T-helper 1 cell treated with Interleukin-12 subunit alpha and Interleukin-12 subunit beta and Interleukin-4 antibody, amounts not matched to agents 30 μg/mL and 1 μg/mL, for 36 hours (primary cell): ENCODE measurements around the gene LRRC72.
"Not testable (repeated sequence)": the region's sequence is repeated elsewhere in the genome, so short reads cannot be mapped to it uniquely, and the experiment has no call there.

ENCODE experiments used
- H3K27ac Mint-ChIP-seq: one replicate; pipeline ENCODE4 v1.8.0; 2021; ENCODE audit warnings: mild to moderate bottlenecking, mixed read lengths
- H3K27me3 Mint-ChIP-seq: one replicate; pipeline ENCODE4 v1.8.0; 2021; ENCODE audit warnings: low read depth, mixed read lengths
- H3K36me3 Mint-ChIP-seq: one replicate; pipeline ENCODE4 v1.8.0; 2021; ENCODE audit warnings: low read depth, mixed read lengths
- H3K4me1 Mint-ChIP-seq: one replicate; pipeline ENCODE4 v1.8.0; 2021; ENCODE audit warnings: low read depth, mixed read lengths
- H3K4me3 Mint-ChIP-seq: one replicate; pipeline ENCODE4 v1.8.0; 2021; ENCODE audit warnings: mild to moderate bottlenecking, moderate library complexity, mixed read lengths
- H3K9me3 Mint-ChIP-seq: one replicate; pipeline ENCODE4 v1.8.0; 2021; ENCODE audit warnings: mixed read lengths

LRRC72 gene

DNA sequence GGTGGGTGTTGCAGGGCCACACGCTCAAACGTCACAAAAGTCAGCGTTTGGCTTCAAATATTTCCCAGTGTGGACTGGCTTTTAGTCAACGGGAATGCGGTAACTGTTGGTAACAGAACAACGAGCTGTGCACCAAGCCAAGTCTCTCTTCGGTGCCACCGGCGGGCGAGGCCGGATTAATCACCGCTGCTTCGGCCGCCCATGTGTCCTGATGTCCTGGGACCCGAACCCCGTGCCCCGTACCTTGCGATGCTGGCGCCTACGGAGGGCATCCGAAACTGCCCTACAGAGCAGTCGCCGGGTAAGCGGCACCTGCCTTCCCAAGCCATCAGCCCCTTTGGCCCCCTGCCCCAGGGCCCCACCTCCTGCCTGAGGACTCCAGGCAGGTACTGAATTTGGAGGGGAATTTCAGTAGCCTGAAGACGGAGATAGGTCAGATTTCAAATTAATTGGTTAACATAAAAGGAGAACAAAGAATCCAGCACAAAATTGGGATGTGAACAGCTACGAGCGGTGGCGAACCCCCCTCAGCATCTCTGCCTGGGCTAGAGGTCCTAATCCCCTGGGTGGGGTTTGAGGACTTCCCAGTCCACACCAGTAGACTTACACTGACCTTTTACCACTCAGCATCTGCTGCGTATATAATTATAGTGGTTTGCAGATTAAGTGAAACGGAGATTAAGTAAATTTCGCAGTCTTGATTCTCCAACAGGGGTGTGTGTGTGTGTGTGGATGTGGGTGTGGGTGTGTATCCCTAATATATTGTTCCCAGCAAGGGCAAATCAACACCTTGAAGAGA, at the start of gene LRRC72:
LRRC72 (plus strand) TSS at position 84 of the 799 bp plus-strand sequence; CDS start at position 212, 128 bp downstream.
- H3K4me3 Mint-ChIP-seq = no peak within 1 kb of the TSS
- H3K4me1 Mint-ChIP-seq = no peaks in the 10 kb centered on the region
- no peaks in the 10 kb centered on the region for H3K9me3 Mint-ChIP-seq
- no peak within 1 kb of the TSS for H3K27ac Mint-ChIP-seq
- H3K36me3 Mint-ChIP-seq = no peaks in the 10 kb centered on the region
- peaks cover 4% of the 10 kb centered on the region for H3K27me3 Mint-ChIP-seq

DNA sequence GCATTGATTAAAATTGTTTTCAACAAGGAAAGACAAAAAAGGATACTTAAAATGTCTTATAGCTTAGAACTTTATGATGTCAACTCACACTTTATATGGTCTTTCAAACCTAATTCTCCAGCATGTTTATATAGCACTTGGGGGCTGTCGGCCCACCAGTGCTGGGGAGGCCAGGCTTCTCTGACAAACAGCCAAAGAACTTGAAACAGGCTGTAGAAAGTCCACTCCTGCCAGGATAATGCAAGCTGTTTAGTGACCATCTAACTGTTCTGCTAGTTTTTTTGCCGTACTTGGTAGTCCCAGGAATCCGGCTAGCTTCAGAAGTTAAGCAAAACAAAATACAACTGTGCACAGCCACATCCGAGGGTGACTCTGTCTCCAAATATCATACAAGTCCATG, 47.5 kb upstream of the LRRC72 start:
- H3K27ac Mint-ChIP-seq = no peak overlapping the region
- no peaks in the 10 kb centered on the region for H3K9me3 Mint-ChIP-seq
- no peaks in the 10 kb centered on the region for H3K36me3 Mint-ChIP-seq
- H3K27me3 Mint-ChIP-seq = no peaks in the 10 kb centered on the region
- no peak overlapping the region for H3K4me3 Mint-ChIP-seq
- H3K4me1 Mint-ChIP-seq = no peaks in the 10 kb centered on the region

DNA sequence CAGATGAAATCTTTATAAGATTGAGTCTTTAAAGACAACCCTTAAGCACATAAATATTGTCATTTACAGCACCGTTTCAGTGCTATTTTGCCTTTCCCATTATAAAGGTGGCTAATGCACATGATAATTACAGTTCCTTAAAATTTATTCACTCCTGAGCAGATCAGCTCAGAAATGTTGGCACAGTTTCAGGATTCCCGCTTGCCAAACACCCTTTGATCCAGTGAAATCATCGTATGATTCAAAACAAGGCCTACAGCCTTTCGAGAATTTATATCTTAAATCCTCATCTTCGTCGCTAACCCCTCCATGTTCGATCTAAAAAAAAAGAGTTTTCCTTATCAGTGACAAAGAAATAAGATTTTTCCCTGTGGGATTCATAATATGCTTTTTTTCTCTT, 47.0 kb upstream of the LRRC72 start:
- no peaks in the 10 kb centered on the region for H3K4me1 Mint-ChIP-seq
- no peaks in the 10 kb centered on the region for H3K27me3 Mint-ChIP-seq
- H3K27ac Mint-ChIP-seq = no peak overlapping the region
- no peaks in the 10 kb centered on the region for H3K9me3 Mint-ChIP-seq
- H3K4me3 Mint-ChIP-seq = no peak overlapping the region
- H3K36me3 Mint-ChIP-seq = no peaks in the 10 kb centered on the region

DNA sequence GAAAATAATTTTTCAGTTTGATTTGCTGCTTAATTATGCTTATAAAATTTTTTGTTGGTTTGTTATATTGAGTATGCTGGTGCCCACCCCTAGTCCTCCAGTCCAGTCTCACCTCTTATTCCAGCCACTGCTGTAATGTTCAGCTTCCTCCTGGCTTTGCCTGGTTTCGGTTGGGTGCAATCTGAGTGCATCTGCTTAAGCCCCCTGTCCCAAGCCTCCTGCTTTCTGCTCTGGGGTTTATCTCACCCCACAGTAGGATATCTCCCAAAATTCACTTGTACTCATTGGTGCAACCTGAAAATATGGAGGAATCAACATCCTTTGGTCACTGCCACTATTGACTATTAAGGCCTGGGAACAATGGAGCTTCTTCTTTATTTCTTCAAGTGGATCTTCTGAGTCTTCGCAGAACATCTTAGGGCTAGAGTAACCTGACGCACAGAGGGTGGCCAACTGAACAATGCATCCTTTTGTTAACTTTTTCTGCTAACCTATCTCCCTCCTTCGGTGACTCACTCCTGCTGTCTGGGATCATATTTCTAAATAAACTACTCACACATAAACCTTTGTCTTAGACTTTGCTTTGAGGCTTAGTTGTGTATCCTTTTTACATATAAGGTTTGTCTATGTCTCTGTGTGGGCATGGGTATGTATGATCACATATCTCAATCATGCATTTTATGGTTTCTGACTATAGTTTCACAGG, 42.0 kb upstream of the LRRC72 start:
- no peaks in the 10 kb centered on the region for H3K9me3 Mint-ChIP-seq
- no peaks in the 10 kb centered on the region for H3K27me3 Mint-ChIP-seq
- H3K4me1 Mint-ChIP-seq = no peaks in the 10 kb centered on the region
- H3K4me3 Mint-ChIP-seq = no peak overlapping the region
- no peaks in the 10 kb centered on the region for H3K36me3 Mint-ChIP-seq
- H3K27ac Mint-ChIP-seq = no peak overlapping the region

DNA sequence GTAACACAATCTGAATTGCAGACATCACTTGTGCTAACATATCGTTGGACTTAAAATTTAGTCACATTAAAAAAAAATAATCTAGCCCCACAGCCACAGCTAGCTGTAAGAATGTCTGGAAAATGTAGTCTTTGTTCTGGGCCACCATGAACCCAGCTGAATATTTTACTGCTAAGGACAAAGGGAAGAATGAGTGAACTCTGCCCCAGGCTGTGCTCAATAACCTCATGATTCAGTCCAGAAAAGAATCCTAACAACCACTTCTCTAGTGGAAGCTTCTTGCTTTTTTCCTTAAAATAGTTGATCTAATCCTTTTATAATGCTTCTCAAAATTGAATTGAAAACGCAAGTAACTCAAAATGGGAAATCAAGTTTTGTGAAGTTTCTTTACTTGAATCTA, 35.5 kb upstream of the LRRC72 start:
- H3K4me1 Mint-ChIP-seq = peaks cover 2% of the 10 kb centered on the region
- no peak overlapping the region for H3K27ac Mint-ChIP-seq
- H3K4me3 Mint-ChIP-seq = no peak overlapping the region
- no peaks in the 10 kb centered on the region for H3K36me3 Mint-ChIP-seq
- H3K27me3 Mint-ChIP-seq = no peaks in the 10 kb centered on the region
- no peaks in the 10 kb centered on the region for H3K9me3 Mint-ChIP-seq

DNA sequence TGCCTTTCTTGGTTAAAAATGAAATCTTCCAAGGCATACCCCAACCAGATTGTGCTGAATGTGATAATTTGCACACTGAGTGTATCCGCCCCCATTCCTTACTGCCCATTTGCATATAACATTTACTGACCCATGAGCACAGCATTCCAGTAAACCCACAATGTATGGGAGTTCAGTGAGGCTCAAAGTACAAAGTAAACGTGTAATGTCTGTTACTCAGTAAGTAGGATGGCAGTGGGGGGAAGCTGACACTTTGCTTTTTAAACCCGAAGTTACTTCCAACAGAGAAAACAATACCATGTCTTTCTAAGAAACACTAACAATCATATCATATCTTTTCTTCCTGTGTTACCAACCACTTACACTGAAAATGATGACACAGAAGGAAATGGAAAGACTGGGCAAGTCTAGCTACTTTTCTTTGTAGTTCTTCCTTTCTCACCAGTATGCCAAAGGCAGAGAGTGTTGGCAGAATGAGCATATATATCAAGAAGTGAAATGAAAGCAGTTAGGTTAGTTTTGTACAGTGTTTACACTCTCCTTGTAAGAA, 34.0 kb upstream of the LRRC72 start:
- H3K36me3 Mint-ChIP-seq = no peaks in the 10 kb centered on the region
- peaks cover 2% of the 10 kb centered on the region for H3K4me1 Mint-ChIP-seq
- H3K9me3 Mint-ChIP-seq = no peaks in the 10 kb centered on the region
- H3K4me3 Mint-ChIP-seq = no peak overlapping the region
- H3K27ac Mint-ChIP-seq = no peak overlapping the region
- H3K27me3 Mint-ChIP-seq = no peaks in the 10 kb centered on the region

DNA sequence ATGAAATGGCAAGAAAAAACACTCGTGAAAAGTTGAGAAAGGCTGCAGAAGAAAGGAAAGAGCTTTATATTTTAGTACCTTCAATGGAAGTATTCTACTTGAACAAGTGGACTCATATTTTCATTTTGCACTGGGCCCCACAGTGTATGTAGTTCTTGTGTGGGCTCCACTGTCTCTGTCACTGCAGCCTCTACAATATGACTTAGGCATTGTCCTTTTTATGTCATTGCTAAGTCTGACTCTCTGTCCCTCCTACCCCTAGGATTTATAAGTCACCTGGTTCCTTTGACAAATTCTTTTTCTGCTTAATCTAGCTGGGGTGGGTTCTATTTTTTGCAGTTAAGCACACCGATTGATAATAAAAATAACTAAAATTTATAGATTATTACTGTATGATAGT, 33.4 kb upstream of the LRRC72 start:
- H3K27me3 Mint-ChIP-seq = no peaks in the 10 kb centered on the region
- no peaks in the 10 kb centered on the region for H3K36me3 Mint-ChIP-seq
- H3K9me3 Mint-ChIP-seq = no peaks in the 10 kb centered on the region
- H3K4me3 Mint-ChIP-seq = no peak overlapping the region
- peaks cover 2% of the 10 kb centered on the region for H3K4me1 Mint-ChIP-seq
- H3K27ac Mint-ChIP-seq = no peak overlapping the region

DNA sequence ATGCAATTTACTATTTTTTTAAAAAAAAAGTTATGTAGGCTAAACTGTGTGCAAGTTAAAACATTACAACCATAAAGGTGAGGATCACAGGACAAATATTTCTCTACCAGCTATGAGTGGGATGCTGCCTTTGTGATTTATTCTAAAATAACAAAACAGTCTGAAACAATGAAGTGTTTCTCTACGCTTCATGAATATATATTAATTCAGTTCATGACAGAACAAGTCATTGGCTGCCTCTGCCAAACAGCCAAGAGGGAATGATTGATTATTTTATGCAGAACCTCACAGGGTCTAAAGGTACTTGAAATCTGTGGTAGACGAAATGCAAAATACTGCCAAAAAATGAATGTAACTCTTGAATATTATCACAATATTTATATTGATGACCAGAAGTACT, 32.1 kb upstream of the LRRC72 start:
- Mint-ChIP-seq H3K27ac (no peak overlapping the region), H3K4me1 (peaks cover 2% of the 10 kb centered on the region), H3K9me3 (no peaks in the 10 kb centered on the region), H3K27me3 (no peaks in the 10 kb centered on the region), H3K36me3 (no peaks in the 10 kb centered on the region), H3K4me3 (no peak overlapping the region)

DNA sequence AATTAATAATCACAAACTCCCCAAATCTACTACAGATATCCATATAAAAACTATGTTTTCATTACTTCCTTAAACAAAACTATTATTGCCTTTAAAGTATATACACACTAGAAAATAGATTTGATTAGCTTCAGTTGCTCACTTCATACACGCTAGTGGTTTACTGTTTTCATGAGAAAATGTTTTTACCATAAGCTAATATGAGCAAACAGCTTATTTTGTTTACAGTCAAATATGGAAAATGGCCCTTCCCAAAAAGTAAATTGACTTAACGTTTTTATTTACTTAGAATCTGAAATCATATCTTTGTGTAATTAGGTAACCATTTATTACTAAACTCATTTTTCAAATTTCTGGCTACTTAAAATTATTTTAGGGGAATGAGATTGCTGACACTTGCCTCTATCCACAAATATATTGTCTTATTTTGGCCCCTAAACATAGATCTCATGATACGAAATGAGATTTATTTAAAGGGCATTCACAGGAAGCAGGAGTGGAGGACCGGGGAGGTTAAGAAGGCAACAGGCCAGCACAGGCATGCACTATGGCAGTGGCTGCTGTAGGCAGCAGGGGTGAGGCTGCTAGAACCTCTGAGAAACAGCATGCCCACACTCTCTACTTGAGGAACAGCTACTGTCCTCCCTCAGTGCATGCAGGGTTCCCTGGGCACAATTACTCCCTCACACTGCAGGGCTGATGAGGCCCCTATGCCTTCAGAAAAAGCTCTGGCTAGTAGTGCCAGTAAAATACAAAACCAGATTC, 31.5 kb upstream of the LRRC72 start:
- Mint-ChIP-seq H3K36me3 (no peaks in the 10 kb centered on the region), H3K9me3 (no peaks in the 10 kb centered on the region), H3K4me1 (peaks cover 2% of the 10 kb centered on the region), H3K27ac (no peak overlapping the region), H3K4me3 (no peak overlapping the region), H3K27me3 (no peaks in the 10 kb centered on the region)

DNA sequence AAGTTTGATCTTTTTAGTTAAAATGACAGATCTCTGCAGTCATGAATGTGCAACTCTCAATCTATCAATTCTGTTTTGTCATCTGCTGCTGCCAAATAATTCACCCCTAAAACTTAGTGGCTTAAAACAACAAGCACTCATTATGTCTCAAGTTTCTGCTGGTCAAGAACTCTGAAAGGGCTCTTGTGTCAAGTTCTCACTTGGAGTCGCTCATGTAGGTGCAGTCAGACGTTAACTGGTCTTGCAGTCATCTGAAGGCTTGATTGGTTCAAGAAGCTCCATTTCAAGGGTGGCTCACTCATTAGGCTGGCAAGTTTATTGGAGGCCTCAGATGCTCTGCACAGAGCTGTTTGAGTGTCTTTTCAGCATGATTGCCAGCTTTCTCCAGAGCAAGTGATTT, 28.5 kb upstream of the LRRC72 start:
- no peaks in the 10 kb centered on the region for H3K9me3 Mint-ChIP-seq
- no peaks in the 10 kb centered on the region for H3K27me3 Mint-ChIP-seq
- no peaks in the 10 kb centered on the region for H3K36me3 Mint-ChIP-seq
- H3K27ac Mint-ChIP-seq = no peak overlapping the region
- no peak overlapping the region for H3K4me3 Mint-ChIP-seq
- H3K4me1 Mint-ChIP-seq = no peaks in the 10 kb centered on the region

DNA sequence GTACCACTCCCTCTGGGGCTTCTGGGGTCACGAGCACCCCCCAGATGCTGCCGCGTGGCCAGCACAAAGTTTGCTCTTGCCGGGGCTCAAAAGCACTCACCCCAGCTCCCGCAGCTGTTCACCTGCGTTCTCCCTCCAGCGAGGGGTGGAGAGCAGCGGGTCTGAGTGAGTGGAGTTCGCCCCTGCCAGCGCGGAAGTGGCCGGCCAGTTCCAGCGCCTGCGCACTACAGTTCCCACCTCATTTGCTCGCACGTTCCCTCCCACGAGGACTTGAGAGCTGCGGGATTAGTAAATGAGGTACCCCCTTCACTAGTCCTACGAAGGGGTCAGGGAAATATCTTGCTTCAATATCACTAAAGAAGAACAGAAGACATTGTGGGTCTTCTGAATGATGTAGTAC, 24.3 kb upstream of the LRRC72 start:
- Mint-ChIP-seq H3K27me3 (peaks cover 5% of the 10 kb centered on the region), H3K36me3 (no peaks in the 10 kb centered on the region), H3K9me3 (no peaks in the 10 kb centered on the region), H3K4me1 (no peaks in the 10 kb centered on the region), H3K4me3 (no peak overlapping the region), H3K27ac (no peak overlapping the region)

DNA sequence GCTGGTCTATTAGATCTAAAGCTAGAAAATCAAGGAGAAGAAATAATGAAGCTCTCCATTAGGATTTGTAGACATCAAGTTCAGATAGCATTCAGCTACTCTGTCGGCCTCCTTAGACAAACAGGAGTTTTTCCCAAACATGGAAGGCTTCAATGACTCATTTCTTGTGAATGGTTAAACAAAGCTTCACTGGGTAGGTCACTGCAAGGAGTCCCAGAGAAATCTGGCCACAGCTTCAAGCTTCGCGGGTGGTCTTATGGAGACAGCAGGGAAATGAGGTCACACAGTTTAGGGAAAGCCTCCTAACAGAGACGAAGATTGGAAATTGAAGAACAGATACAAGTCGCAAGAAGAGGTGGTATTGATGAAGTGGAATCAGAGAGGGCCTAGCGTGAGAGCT, 22.6 kb upstream of the LRRC72 start:
- peaks cover 5% of the 10 kb centered on the region for H3K27me3 Mint-ChIP-seq
- no peaks in the 10 kb centered on the region for H3K4me1 Mint-ChIP-seq
- no peak overlapping the region for H3K27ac Mint-ChIP-seq
- H3K9me3 Mint-ChIP-seq = no peaks in the 10 kb centered on the region
- H3K4me3 Mint-ChIP-seq = no peak overlapping the region
- H3K36me3 Mint-ChIP-seq = no peaks in the 10 kb centered on the region

DNA sequence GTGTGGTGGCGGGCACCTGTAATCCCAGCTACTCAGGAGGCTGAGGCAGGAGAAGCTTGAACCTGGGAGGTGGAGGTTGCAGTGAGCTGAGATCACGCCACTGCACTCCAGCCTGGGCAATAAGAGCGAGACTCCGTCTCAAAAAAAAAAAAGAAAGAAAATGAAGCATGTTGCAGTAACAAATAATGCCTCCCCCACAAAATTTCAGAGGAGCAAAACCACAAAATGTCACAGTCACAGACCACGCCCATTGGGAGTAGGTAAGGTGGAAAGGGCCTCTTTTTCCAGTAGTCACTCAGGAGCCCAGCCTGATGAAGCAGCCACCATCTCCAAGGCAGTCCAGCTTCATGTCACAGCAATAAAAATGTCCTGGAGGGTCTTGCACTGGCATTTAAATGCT, 20.2 kb upstream of the LRRC72 start:
- not testable (repeated sequence) for H3K36me3 Mint-ChIP-seq, H3K9me3 Mint-ChIP-seq, H3K27ac Mint-ChIP-seq, H3K4me1 Mint-ChIP-seq, H3K27me3 Mint-ChIP-seq, H3K4me3 Mint-ChIP-seq

DNA sequence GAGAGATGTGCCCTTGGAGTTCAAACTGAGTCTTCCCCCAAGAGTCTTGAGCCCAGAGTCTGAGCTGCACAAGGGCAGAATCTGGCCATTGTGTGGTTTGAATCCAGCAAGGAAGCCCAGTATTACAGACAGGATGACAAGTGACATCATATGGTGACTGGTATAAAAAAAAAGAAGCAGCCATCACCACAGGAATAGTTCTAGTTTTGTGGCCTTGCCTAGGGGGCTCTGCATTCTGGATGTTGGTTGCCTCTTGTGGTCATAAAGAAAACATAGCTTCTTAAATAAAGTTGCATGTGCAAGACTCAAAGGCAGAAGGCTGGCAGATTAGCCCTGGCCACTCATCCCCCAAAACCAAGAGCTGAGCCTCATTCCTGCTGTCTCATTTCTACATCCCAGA, 16.8 kb upstream of the LRRC72 start:
- no peak overlapping the region for H3K4me3 Mint-ChIP-seq
- H3K27me3 Mint-ChIP-seq = no peaks in the 10 kb centered on the region
- H3K4me1 Mint-ChIP-seq = no peaks in the 10 kb centered on the region
- H3K27ac Mint-ChIP-seq = no peak overlapping the region
- H3K9me3 Mint-ChIP-seq = no peaks in the 10 kb centered on the region
- H3K36me3 Mint-ChIP-seq = no peaks in the 10 kb centered on the region

DNA sequence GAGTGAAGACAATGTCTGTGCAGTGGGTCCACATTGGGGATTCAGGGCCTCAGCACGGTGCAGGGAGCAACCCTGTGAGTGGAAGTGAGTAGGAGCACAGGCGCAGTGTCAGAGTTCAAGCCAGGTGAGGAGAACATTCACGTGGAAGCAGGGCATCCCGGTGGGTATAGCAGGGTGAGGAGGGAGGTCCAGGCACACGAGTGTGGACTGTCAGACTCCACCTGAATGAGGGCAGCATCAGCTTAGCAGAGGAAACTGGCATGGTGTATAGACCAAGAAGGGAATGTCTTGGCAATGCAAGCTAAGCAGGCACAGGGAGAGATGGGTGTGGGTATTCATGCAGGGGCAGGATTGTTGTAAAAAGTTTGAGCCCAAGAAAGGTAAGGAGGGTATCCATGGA, 15.3 kb upstream of the LRRC72 start:
- H3K27me3 Mint-ChIP-seq = no peaks in the 10 kb centered on the region
- no peaks in the 10 kb centered on the region for H3K36me3 Mint-ChIP-seq
- H3K4me3 Mint-ChIP-seq = no peak overlapping the region
- no peak overlapping the region for H3K27ac Mint-ChIP-seq
- no peaks in the 10 kb centered on the region for H3K9me3 Mint-ChIP-seq
- no peaks in the 10 kb centered on the region for H3K4me1 Mint-ChIP-seq
